Mammary epithelial cell (primary cell): Measurements from ENCODE around the gene NOS3.

Experiments
- EZH2 ChIP-seq: IDR thresholded peaks from 2 replicates; pipeline ENCODE4 v1.6.1; 2012; ENCODE audit warnings: low read length, inconsistent platforms, borderline replicate concordance
- TF ChIP-seq, protein P1 (sequence below), 2 donors: IDR thresholded peaks in 1 of 2; conservative IDR thresholded peaks in 1 of 2; 2 replicates each; pipeline ENCODE4 v1.5.1; 2011 to 2012; ENCODE audit warnings: inconsistent platforms in 2 of 2, low read length in 2 of 2, mild to moderate bottlenecking in 2 of 2, control low read depth in 1 of 2, low read depth in 1 of 2; ENCODE audit not compliant: insufficient read depth in 1 of 2; ENCODE audit errors: extremely low read depth in 1 of 2

DNA sequence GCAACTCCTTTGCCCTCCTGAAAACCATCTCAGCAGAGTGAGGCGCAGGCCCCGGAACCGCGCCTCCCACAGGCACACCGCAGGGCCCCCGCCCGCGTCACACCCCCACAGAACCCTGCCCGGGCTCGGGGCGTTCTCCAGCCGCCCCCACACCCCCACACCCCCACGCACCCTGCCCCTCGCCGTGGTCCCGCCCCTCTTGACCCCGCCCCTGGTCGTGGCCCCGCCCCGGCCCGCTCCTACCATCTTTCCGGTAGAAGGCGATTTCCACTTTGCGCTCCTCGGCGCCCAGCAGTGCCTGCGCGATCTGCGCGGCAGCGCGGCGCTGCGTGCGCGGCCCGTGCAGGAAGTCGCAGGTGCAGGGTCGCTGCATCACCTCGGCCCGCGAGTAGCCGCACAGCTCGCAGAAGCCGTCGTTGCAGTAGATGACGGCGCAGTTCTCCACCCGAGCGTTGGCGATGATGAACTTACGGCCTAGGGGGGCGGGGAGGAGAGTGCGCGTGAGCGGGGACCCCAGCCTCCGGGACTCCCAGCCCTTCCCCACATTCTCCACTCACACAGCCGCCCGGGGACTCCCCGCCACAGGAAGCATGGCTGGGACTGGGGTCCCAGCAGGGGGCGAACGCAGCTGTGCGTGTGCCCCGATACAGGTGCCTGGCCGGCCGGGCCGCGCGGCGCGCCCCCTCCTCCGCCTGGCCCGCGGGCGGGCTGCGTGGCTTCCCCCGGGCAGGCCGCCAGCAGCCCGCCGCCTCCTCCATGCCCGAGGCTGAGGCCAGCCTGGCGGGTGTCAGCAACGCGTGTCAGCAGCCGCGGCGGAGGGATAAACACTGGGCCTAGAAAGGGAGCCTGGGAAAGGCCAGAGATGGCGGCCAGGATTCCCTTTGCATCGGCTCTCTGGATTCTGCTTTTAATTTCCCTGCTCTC, 16.1 kb upstream of the NOS3 start:
- TF ChIP-seq, protein P1, sequence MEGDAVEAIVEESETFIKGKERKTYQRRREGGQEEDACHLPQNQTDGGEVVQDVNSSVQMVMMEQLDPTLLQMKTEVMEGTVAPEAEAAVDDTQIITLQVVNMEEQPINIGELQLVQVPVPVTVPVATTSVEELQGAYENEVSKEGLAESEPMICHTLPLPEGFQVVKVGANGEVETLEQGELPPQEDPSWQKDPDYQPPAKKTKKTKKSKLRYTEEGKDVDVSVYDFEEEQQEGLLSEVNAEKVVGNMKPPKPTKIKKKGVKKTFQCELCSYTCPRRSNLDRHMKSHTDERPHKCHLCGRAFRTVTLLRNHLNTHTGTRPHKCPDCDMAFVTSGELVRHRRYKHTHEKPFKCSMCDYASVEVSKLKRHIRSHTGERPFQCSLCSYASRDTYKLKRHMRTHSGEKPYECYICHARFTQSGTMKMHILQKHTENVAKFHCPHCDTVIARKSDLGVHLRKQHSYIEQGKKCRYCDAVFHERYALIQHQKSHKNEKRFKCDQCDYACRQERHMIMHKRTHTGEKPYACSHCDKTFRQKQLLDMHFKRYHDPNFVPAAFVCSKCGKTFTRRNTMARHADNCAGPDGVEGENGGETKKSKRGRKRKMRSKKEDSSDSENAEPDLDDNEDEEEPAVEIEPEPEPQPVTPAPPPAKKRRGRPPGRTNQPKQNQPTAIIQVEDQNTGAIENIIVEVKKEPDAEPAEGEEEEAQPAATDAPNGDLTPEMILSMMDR (conservative IDR thresholded peaks at IDR 0.05 in 1 of 2, IDR thresholded peaks at IDR 0.05 in 1 of 2; ENCODE audit: extremely low read depth in 1 of 2, insufficient read depth in 1 of 2, low read depth in 1 of 2, low read length in 2 of 2), result peak in 1 of 2 donors; percentile 35
- no peak for TF ChIP-seq EZH2
